ENCODE results near the gene ANO6. TPM values are rescaled to one million over a fixed set of nuclear protein-coding genes. Genes with fewer than 3 reads are reported as not detected.
A peak's percentile ranks its signal among the peaks of the same experiment; 100 is the strongest.

ANO6 gene
- total RNA-seq, 2 donors from 2014 or later: 24.4 to 28.0 TPM

DNA sequence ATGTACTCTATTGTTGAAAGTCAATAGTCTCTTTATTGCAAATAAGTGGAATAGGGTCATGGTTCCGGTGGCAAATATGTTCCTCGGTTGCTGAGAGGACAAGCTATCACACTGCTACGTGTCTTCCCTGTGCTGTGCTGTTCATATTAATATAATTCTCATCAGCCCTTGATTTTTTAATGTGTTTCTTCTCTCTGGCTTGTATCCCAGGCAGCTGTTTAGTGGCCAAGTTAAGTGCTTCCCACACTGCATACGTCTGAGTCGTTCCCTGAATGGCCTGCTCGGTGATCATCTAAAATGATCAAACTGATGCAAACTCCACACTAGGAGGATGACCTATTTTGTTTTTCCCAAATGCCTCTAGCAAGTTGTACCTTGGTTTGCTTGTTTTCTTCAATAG, 186.4 kb downstream of the ANO6 start:
- Histone ChIP-seq H3K4me1 (peaks cover 7% of the 10 kb centered on the region), H3K4me3 (no peak overlapping the region), H3K27me3 (no peaks in the 10 kb centered on the region), H3K27ac (no peak overlapping the region), H3K36me3 (replicated peaks in 1 of 2; ENCODE audit: insufficient read depth in 1 of 2, low read depth in 2 of 2) (peaks cover 0 to 9% of the 10 kb centered on the region in 2 donors), H3K9me3 (no peaks in the 10 kb centered on the region)
- TF ChIP-seq, protein P1, sequence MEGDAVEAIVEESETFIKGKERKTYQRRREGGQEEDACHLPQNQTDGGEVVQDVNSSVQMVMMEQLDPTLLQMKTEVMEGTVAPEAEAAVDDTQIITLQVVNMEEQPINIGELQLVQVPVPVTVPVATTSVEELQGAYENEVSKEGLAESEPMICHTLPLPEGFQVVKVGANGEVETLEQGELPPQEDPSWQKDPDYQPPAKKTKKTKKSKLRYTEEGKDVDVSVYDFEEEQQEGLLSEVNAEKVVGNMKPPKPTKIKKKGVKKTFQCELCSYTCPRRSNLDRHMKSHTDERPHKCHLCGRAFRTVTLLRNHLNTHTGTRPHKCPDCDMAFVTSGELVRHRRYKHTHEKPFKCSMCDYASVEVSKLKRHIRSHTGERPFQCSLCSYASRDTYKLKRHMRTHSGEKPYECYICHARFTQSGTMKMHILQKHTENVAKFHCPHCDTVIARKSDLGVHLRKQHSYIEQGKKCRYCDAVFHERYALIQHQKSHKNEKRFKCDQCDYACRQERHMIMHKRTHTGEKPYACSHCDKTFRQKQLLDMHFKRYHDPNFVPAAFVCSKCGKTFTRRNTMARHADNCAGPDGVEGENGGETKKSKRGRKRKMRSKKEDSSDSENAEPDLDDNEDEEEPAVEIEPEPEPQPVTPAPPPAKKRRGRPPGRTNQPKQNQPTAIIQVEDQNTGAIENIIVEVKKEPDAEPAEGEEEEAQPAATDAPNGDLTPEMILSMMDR (IDR thresholded peaks at IDR 0.05): no peak
- no peak for TF ChIP-seq POLR2A (IDR thresholded peaks at IDR 0.05)
- no peak for ATAC-seq
- DNase-seq: no peak
- WGBS, 2 donors: 81 to 89% methylated on average over 6 of the region's 6 CpGs
- intact Hi-C loops (cut with DNase I): no loop called here

- WGBS, 2 donors: 54 to 63% methylated on average over 10 of the region's 10 CpGs
- no peak for TF ChIP-seq POLR2A (IDR thresholded peaks at IDR 0.05)
- TF ChIP-seq, protein P1 (IDR thresholded peaks at IDR 0.05): no peak
- DNase-seq (peak; percentile 59 to 81 (median 71)), ATAC-seq (peak; percentile 93)
- peak overlapping the region in 1 of 4 donors; percentile 64 for H3K27ac ChIP-seq
- H3K27me3 ChIP-seq: no peaks in the 10 kb centered on the region
- no peaks in the 10 kb centered on the region for H3K9me3 ChIP-seq
- H3K4me1 ChIP-seq: peaks cover 7% of the 10 kb centered on the region
- no peak overlapping the region for H3K4me3 ChIP-seq
- H3K36me3 ChIP-seq (replicated peaks in 1 of 2; ENCODE audit: insufficient read depth in 1 of 2, low read depth in 2 of 2): peaks cover 0 to 11% of the 10 kb centered on the region in 2 donors
- intact Hi-C loops (cut with DNase I): no loop called here
These were observed 191.3 kb downstream of the ANO6 start for GRCh38 chr12:45406988-45407850.

DNA sequence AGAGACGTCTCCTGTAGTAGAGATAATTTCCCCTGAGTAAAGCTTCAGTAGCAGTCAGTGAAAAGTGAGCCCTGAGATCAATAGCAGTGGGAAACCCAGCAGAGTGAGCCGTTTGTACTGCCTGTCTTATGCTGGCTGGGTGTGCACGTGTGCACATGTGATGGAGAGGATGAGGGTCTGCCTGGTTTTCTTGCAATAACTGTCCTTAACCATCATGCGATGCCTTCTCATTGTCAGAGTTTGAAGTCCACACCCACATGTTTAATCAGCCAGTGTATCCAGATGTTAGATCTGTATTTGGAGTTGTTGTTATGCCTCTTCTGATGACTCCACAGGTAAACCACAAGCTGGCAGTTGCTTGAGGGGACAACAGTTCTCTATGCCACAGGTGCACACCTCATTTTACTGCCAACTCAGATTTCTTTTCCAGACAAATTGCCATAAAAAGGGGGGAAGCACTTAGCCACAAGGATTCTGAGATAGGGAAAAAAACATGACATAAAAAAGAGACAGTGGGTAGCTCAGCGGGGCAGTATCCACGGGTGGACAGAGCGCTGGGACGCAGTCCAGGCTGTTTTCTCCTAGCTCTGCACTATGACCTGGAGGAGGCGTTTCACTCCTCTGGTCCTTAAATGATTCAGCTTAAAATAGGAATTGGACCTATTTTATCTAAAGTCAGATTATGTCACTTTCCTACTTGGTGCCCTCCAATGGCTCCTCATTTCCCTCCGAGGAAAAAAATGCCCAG, 192.3 kb downstream of the ANO6 start:
- Histone ChIP-seq H3K27ac (peak overlapping the region in 1 of 4 donors; percentile 20), H3K4me1 (peaks cover 7% of the 10 kb centered on the region), H3K9me3 (no peaks in the 10 kb centered on the region), H3K36me3 (replicated peaks in 1 of 2; ENCODE audit: insufficient read depth in 1 of 2, low read depth in 2 of 2) (peaks cover 0 to 9% of the 10 kb centered on the region in 2 donors), H3K4me3 (no peak overlapping the region), H3K27me3 (no peaks in the 10 kb centered on the region)
- ATAC-seq: no peak
- no peak for TF ChIP-seq POLR2A (IDR thresholded peaks at IDR 0.05)
- TF ChIP-seq, protein P1 (IDR thresholded peaks at IDR 0.05): no peak
- DNase-seq: no peak
- 69 to 72% methylated on average over 9 to 10 of the region's 10 CpGs for WGBS, 2 donors
- intact Hi-C loops (cut with DNase I): no loop called here

DNA sequence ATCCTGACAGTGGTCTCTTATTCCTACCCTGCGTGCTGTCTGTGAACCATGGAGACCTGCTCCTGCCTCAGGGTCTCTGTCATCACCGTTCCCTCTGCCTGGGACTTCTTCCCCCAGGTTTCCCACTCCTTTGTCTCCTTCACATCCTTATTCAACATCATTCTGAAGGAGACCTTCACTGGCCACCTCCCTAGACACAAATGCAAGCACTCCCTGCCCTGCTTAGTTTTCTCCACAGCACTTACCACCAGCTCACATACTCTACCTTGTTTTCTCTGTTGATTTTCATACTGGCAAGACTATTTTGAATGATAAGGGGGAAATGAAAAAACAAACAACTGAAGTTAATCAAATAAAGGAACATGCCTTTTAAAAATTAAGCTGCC, 192.8 kb downstream of the ANO6 start:
- TF ChIP-seq, protein P1 (IDR thresholded peaks at IDR 0.05): no peak
- no peak for TF ChIP-seq POLR2A (IDR thresholded peaks at IDR 0.05)
- Histone ChIP-seq H3K4me3 (no peak overlapping the region), H3K4me1 (peaks cover 7% of the 10 kb centered on the region), H3K36me3 (replicated peaks in 1 of 2; ENCODE audit: insufficient read depth in 1 of 2, low read depth in 2 of 2) (peaks cover 0 to 4% of the 10 kb centered on the region in 2 donors), H3K27me3 (no peaks in the 10 kb centered on the region), H3K27ac (no peak overlapping the region), H3K9me3 (no peaks in the 10 kb centered on the region)
- intact Hi-C loops (cut with DNase I): no loop called here
- no peak for ATAC-seq
- no peak for DNase-seq
- 90 to 97% methylated on average over 2 of the region's 2 CpGs for WGBS, 2 donors
